Progenitor cell of endocrine pancreas (in vitro differentiated cells): Measurements from ENCODE around the gene CDH19. TPM values are rescaled to one million over a fixed set of nuclear protein-coding genes. Genes with fewer than 3 reads are reported as not detected.

Source experiments
- DNase-seq: peaks from one replicate; pipeline ENCODE4 v3.0.0; 2021; ENCODE audit warnings: low spot score; ENCODE audit not compliant: unreplicated experiment
- H3K27ac Mint-ChIP-seq: 2 replicates; pipeline ENCODE4 v1.8.0; 2021; ENCODE audit warnings: mild to moderate bottlenecking, moderate library complexity, mixed read lengths
- H3K27me3 Mint-ChIP-seq: 2 replicates; pipeline ENCODE4 v1.8.0; 2021; ENCODE audit warnings: mixed read lengths
- H3K36me3 Mint-ChIP-seq: 2 replicates; pipeline ENCODE4 v1.8.0; 2022; ENCODE audit warnings: mixed read lengths; ENCODE audit not compliant: insufficient read depth
- H3K4me1 Mint-ChIP-seq: 2 replicates; pipeline ENCODE4 v1.8.0; 2021; ENCODE audit warnings: low read depth, mixed read lengths
- H3K4me3 Mint-ChIP-seq: 2 replicates; pipeline ENCODE4 v1.8.0; 2021; ENCODE audit warnings: low read depth, mild to moderate bottlenecking, moderate library complexity, mixed read lengths
- H3K9me3 Mint-ChIP-seq: 2 replicates; pipeline ENCODE4 v1.8.0; 2021; ENCODE audit warnings: low read depth, mixed read lengths
- CTCF ChIP-seq: fragments of 200-600 bp; sonication (generic); IDR thresholded peaks from one replicate; pipeline ENCODE4 v1.5.0; 2021; ENCODE audit warnings: antibody characterized with exemption, mild to moderate bottlenecking; ENCODE audit not compliant: unreplicated experiment
- total RNA-seq: library from RNA; stranded (reverse); gene quantifications from 2 replicates; pipeline ENCODE4 v1.2.1, GENCODE V29; 2021

CDH19 gene
- total RNA-seq, 1 donor from 2014 or later = not detected

GRCh38 chr18:66557091-66557490 is 46.8 kb downstream of the CDH19 start:
- H3K36me3 Mint-ChIP-seq = no peaks in the 10 kb centered on the region
- peaks cover 6% of the 10 kb centered on the region for H3K4me1 Mint-ChIP-seq
- H3K4me3 Mint-ChIP-seq = no peak overlapping the region
- TF ChIP-seq CTCF = no peak
- no peak for DNase-seq
- no peaks in the 10 kb centered on the region for H3K9me3 Mint-ChIP-seq
- H3K27ac Mint-ChIP-seq = no peak overlapping the region
- H3K27me3 Mint-ChIP-seq = no peaks in the 10 kb centered on the region

DNA sequence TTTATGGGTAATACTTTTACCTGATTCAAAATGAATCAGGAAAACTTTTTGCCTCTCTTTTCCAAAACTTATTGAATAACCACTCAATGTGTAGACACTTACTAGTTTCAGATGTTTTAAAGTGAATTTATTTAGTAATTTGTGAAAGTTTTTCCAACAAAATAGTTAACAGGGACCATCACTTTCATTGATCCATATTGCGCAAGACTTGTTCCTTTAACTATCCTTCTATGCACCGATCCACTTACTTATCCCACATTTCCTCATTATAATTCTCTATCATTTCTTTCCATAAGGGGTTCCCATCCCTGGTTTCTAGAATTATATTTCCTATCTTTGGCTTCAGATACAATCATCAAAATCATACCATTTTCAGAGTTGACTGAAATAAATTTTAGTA is 48.3 kb downstream of the CDH19 start:
- TF ChIP-seq CTCF = no peak
- Mint-ChIP-seq H3K27ac (no peak overlapping the region), H3K36me3 (no peaks in the 10 kb centered on the region), H3K27me3 (no peaks in the 10 kb centered on the region), H3K4me3 (no peak overlapping the region), H3K4me1 (no peaks in the 10 kb centered on the region), H3K9me3 (no peaks in the 10 kb centered on the region)
- DNase-seq = no peak

DNA sequence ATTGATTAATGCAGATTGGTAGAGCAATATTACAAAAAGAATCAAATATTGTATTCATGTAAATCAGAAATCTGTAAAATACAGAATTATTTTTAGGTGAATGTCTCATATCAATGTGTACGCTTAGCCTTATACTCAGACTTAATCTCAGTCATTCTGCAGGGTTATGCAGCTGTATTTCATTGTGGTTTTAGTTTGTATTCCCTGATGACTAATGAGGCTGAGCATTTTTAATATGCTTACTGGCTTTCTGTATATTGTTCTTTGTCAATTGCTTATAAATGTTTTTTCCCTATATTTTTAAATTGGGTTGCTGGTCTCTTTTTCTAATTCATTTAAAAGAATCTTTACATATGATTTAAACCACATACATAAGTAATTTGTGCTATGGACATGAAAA is 50.1 kb downstream of the CDH19 start:
- Mint-ChIP-seq H3K36me3 (no peaks in the 10 kb centered on the region), H3K4me3 (no peak overlapping the region), H3K4me1 (no peaks in the 10 kb centered on the region), H3K9me3 (no peaks in the 10 kb centered on the region), H3K27ac (no peak overlapping the region), H3K27me3 (no peaks in the 10 kb centered on the region)
- DNase-seq = no peak
- TF ChIP-seq CTCF = no peak

DNA sequence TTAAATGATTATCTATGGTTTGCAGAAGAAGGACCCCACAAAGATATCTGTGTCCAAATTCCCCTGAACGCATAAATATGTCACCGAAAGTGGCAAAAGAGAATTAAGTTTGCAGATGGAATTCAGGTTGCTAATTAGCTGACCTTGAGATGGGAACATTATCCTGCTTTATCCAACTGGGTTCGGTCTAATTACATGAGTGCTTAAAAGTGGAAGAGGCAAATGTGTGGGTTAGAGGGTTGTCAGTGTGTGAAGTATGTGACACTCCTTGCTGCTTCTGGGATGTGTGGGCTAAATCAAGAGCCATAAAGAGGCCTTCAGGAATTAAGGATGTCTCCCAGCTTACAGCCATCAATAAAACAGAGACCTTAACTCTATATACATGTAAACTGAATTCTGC is 53.5 kb downstream of the CDH19 start:
- no peak overlapping the region for H3K27ac Mint-ChIP-seq
- no peak for TF ChIP-seq CTCF
- H3K4me3 Mint-ChIP-seq = no peak overlapping the region
- no peaks in the 10 kb centered on the region for H3K9me3 Mint-ChIP-seq
- no peaks in the 10 kb centered on the region for H3K36me3 Mint-ChIP-seq
- no peak for DNase-seq
- no peaks in the 10 kb centered on the region for H3K27me3 Mint-ChIP-seq
- no peaks in the 10 kb centered on the region for H3K4me1 Mint-ChIP-seq

DNA sequence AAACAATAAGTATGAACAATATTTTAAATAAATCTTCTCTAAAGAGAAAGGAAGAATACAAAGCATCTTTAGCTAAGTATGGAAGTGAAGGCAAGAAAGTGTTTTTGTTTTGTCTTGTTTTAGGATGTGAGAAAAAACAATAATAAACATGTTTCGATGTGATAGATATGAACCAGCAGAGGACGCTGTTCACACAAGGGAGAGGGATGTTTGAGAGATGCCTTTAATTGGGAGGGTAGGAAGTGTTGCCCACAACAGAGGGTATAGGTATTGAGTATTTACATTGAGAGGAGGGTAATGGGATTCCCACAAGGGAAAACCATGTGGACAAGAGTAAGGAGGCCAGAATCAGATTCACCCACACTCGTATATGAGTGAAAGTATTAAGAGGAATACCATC is 55.1 kb downstream of the CDH19 start:
- no peaks in the 10 kb centered on the region for H3K27me3 Mint-ChIP-seq
- no peak overlapping the region for H3K4me3 Mint-ChIP-seq
- H3K27ac Mint-ChIP-seq = no peak overlapping the region
- DNase-seq = no peak
- no peaks in the 10 kb centered on the region for H3K4me1 Mint-ChIP-seq
- TF ChIP-seq CTCF = peak; percentile 22
- H3K9me3 Mint-ChIP-seq = no peaks in the 10 kb centered on the region
- no peaks in the 10 kb centered on the region for H3K36me3 Mint-ChIP-seq
